GM12801 (cell line): ENCODE results near the gene CRADD.

Source experiments
- TF ChIP-seq, protein P1 (sequence below): IDR thresholded peaks from one replicate; pipeline ENCODE4 v1.5.1; 2011; ENCODE audit warnings: control low read depth; ENCODE audit not compliant: insufficient read length; ENCODE audit errors: extremely low read depth

Gene CRADD

DNA sequence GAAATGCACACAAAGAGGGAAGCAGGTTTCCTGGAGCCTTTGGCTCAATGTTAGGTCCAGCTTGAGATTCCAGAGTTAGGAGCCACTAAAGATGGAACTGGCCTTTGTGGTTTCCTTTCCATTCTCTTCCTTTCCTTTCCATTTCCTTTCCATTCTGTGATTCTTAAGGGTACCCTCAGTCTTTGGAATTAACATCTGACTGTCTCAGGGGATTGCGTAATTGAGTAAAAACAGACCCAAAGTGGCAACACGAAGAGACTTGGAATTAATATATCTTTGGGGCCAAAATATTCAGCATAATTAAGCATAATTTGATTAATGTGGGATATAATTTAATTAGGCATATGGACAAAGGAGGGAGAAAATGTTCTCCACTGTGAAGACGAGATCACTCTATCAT, 205.6 kb downstream of the CRADD start:
- TF ChIP-seq, protein P1, sequence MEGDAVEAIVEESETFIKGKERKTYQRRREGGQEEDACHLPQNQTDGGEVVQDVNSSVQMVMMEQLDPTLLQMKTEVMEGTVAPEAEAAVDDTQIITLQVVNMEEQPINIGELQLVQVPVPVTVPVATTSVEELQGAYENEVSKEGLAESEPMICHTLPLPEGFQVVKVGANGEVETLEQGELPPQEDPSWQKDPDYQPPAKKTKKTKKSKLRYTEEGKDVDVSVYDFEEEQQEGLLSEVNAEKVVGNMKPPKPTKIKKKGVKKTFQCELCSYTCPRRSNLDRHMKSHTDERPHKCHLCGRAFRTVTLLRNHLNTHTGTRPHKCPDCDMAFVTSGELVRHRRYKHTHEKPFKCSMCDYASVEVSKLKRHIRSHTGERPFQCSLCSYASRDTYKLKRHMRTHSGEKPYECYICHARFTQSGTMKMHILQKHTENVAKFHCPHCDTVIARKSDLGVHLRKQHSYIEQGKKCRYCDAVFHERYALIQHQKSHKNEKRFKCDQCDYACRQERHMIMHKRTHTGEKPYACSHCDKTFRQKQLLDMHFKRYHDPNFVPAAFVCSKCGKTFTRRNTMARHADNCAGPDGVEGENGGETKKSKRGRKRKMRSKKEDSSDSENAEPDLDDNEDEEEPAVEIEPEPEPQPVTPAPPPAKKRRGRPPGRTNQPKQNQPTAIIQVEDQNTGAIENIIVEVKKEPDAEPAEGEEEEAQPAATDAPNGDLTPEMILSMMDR, result no peak

DNA sequence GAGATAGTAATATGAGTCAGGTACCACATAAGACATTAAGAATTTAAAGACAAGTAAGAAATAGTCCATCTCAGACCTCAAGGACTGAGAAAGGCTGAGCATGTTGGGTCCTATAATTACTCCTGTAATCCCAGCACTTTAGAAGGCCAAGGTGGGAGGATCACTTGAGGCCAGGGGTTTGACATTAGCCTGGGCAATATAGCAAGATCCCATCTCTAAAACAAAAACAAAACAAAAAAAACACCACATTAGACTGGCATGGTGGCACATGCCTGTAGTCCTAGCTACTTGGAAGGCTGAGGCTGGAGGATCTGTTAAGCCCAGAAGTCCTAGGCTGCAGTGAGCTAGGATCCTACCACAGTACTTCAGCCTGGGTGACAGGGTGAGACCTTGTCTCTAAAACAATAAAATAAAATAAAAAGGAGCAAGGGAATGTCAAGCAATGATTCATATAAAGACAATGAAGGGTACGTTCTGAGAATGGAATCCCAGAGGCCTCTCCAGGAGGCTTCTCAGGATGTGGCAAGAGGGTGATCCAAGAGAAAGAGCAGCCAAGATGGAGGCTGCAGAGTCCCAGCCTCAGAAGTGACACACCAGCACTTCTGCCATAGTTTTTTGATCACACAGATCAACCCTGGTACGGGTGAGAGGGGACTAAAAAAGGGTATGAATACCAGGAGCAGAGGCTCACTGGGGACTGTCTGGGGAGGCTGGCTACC, 206.4 kb downstream of the CRADD start:
- TF ChIP-seq, protein P1, result no peak

- TF ChIP-seq, protein P1, result no peak
Observed at GRCh38 chr12:93884794-93885460, 207.8 kb downstream of the CRADD start.

GRCh38 chr12:93886533-93887511, 209.6 kb downstream of the CRADD start:
- TF ChIP-seq, protein P1, result no peak

- TF ChIP-seq, protein P1, result no peak
Observed at GRCh38 chr12:93888964-93889363, 211.8 kb downstream of the CRADD start.

DNA sequence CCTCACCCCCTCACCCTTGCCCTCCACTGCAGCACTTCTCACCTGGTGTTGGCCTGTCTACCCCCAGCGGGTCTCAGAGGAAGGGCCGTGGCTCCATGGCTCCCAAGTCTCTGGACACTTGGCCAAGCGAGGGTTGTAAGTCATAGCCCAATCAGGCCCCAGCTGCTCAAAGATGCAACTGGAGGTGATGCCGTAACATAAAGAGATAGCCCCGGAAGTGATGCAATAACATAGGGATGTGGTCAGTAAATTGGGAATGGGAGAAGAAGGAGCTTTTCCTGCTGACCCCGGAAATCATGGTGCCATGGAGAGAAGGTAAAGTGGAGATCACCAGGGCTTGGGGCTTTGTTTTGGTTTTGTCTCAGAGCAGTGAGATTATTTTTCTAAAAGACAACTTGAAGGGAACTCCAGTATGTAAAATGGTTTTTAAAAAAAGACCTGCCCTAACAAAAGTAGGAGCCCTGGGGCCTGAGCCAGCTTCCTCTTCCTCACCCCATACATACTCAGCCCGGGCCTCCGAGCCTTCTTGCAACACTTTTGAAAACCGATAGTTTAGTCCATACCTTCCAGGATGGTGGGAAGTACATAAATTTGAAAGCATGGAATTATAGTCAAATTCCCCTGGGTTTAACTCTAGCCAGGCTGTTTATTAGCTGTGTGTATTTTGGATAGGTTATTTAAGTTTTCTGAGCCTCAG, 212.5 kb downstream of the CRADD start:
- TF ChIP-seq, protein P1, result no peak
